Brain pericyte (primary cell): ENCODE measurements around the gene CDC42EP1.

ENCODE experiments used
- DNase-seq: peaks from one replicate; pipeline ENCODE4 v3.0.0-alpha.2; 2012; ENCODE audit warnings: low read depth, low spot score

The CDC42EP1 gene

DNA sequence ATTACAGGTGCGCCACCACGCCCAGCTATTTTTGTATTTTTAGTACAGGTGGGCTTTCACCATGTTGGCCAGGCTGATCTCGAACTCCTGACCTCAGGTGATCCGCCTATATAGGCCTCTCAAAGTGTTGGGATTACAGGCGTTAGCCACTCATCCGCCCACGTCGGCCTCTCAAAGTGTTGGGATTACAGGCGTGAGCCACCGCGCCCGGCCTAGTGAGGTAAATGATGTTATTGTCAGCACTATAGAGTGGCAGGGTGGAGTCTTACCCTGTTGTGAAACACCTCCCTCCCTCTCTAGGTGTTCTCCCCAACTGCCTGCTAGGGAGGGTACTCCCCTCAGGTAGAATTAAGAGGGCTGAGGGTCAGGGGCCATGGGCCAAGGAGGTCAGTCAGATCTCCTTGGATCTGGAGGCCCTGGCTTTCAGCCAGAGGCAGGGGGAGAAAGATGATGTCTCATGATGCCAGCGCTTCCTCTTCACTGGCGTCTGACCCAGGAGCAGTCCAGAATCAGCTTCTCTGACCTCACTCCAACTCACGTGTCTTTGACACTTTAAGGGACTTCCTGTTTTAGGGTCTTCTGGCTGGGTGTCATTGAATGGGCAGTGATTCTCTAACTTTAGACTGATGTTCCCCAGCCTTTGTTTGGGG, 50.3 kb downstream of the CDC42EP1 start:
- DNase-seq, result no peak

DNA sequence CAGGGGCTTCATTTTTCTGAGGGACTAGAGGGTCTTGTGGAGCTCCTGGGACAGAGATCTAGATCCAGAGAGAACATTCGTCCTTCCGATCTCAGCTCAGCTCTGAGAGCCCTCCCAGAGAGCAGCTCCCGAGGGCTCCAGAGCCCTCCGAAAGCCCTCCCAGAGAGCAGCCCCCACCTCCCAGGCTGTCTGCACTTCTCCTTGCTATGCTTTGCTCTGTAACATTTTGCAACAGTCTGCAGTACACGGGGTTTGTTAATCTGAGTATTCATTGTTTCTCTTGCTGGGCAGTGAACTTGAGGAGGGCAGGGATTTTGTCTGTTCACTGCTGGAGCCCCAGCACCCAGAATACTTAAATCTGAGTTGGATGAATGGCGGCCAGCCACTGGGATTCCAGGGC, 50.9 kb downstream of the CDC42EP1 start:
- no peak for DNase-seq

DNA sequence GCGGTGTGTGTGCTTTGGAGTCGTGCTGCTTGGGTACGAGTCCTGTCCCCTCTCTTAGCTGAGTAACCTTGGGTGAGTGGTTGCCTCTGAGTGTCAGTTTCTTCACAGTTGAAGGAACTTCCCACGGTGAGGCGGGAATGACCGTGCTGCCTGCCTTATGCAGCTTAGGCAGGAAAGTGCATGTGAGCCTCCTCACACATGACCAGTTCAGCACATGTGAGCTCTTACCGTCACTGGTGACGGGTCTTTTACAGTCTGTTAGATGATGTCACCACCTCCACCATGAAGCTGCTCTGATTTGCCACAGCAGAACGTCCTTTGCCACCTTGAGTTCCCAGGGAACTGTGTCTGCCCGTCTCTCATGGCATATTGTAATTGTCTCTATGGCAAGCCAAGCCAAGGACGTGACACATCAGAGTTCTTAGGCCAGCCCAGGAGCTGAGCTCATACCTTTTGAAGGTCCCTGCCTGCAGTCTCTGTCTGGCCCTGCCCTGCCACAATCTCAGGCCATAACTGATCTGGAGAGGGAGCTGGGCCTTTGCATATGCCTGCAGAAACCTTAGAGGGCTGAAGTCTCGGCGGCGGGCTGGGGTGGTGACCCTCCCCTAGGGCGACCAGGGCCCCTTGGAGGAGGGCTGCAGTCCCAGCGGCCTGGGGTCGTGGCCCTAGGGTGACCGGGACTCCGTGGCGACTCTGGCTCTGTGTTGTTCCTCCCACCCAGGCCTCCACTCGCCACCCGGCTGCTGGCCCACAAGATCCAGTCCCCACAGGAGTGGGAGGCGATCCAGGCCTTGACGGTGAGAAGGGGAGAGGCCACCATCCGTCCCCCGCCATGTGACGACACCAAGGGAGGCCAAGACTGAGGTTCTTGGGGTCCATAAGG, 56.2 kb downstream of the CDC42EP1 start:
- no peak for DNase-seq

DNA sequence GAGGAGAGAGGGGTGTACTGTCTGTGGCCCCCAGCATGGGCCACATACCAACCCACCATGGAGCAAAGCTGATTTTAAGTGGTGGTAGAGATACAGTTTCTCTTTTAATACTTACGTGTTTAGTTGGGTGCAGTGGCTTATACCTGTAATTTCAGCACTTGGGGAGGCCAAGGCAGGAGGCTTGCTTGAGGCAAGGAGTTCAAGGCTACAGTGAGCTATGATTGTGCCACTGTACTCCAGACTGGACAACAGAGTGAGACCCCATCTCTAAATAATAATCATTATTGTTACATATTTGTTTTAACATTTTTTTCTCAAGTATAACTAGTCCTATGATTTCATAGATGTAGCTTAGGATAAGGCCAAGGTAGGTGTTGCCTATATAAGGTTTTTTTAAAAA, 57.2 kb downstream of the CDC42EP1 start:
- no peak for DNase-seq

DNA sequence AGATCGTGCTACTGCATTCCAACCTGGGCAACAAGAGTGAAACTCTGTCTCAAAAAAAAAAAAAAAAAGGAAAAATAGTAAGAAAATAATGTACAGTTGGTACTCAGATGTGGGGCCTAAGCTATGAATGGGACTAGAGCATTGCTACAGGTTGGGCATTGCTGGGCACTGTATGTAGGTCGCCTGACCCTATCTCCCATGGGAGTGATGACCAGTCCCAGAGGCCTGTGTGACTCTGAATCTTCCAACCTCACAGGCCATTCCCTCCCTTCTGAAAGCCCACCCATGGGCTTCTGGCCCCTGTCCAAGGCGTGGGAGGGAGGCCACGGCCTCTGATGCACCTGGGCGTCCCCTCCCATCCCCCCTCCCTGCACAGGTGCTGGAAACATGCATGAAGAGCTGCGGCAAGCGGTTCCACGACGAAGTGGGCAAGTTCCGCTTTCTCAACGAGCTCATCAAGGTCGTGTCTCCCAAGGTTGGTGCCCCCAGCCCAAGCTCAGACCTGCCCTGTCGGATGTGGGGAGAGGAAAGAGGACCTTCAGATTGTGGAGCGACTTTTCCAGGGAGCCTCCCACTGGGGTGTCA, 57.9 kb downstream of the CDC42EP1 start:
- no peak for DNase-seq

DNA sequence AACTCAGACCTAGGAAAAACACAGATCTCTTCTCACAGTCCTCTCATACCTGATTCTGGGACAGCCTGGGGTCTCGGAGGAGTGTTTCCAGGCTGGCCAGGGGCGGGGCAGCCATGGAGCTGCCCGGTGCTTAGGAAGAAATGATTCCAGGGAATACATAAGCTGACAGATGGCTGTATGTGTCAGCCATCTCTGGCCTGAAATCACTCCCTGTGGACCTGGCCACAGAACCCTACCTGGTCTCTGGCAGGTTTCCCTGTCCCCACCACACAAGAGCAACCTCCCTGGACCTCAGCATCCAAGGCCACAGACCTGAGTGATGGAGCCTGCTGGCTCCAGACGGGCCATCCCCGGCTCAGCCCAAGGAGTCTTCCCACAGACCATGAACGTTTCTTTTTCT, 58.4 kb downstream of the CDC42EP1 start:
- DNase-seq, result no peak
